Endothelial cell of umbilical vein (primary cell): ENCODE measurements around the gene ITGB2. TPM values are rescaled to one million over a fixed set of nuclear protein-coding genes. Genes with fewer than 3 reads are reported as not detected.

Source experiments
- BruUV-seq: library from RNA; stranded (reverse); fragments of 400-500 nt; replicated peaks from 2 replicates; lab custom pipeline; 2021; lab: Mats Ljungman, UMichigan
- CTCF ChIA-PET: fragments of 300-600, 350-600 bp; sonication (Branson Sonifier 250); formaldehyde crosslinking; loops from one replicate; lab custom pipeline; 2021; ENCODE audit warnings: antibody characterized with exemption, inconsistent platforms; lab: Charles Lee
- POLR2A ChIA-PET: fragments of 300-600, 350-600 bp; sonication (Branson Sonifier 250); formaldehyde crosslinking; loops from one replicate; lab custom pipeline; 2021; ENCODE audit warnings: antibody characterized with exemption, inconsistent platforms; lab: Charles Lee
- DNase-seq: peaks from one replicate; pipeline ENCODE4 v3.0.0-alpha.2; 2011; ENCODE audit warnings: low read depth, low spot score
- FAIRE-seq: peaks from 2 replicates; lab custom pipeline; 2011; peaks lifted over from hg19 to GRCh38; lab: Jason Lieb, UNC
- H2AFZ ChIP-seq: 2 replicates; pipeline ENCODE4 v1.6.0; 2012; ENCODE audit warnings: low read depth, low read length, control low read depth, inconsistent platforms
- H3K27ac ChIP-seq: 2 replicates; pipeline ENCODE4 v1.5.1; 2011; ENCODE audit warnings: low read depth, mild to moderate bottlenecking, control low read depth, low read length, moderate library complexity; ENCODE audit not compliant: insufficient read depth
- H3K27me3 ChIP-seq, 2 experiments: 2 replicates each; pipeline versions ENCODE4 v1.6.0 to v1.6.1; 2011; ENCODE audit warnings: low read length in 2 of 2, mixed read lengths in 1 of 2; ENCODE audit not compliant: control insufficient read depth in 2 of 2, insufficient read depth in 2 of 2
- H3K36me3 ChIP-seq, 2 experiments: 2 replicates in 1 of 2; 3 replicates in 1 of 2; pipeline ENCODE4 v1.5.1; 2011; ENCODE audit warnings: low read length in 2 of 2, mild to moderate bottlenecking in 1 of 2, moderate library complexity in 1 of 2; ENCODE audit not compliant: control insufficient read depth in 2 of 2, insufficient read depth in 2 of 2; ENCODE audit errors: extremely low read depth in 1 of 2
- H3K4me1 ChIP-seq: 3 replicates; pipeline ENCODE4 v1.5.1; 2011; ENCODE audit warnings: mild to moderate bottlenecking, low read length; ENCODE audit not compliant: control insufficient read depth, insufficient read depth; ENCODE audit errors: extremely low read depth
- H3K4me2 ChIP-seq: 2 replicates; pipeline ENCODE4 v1.6.1; 2011; ENCODE audit warnings: low read length, control low read depth, mixed read lengths; ENCODE audit not compliant: insufficient read depth
- H3K4me3 ChIP-seq, 3 experiments: fragments of 200-600 bp in 1 of 3; sonication (generic), shearing (Covaris generic) in 1 of 3; replicated peaks in 1 of 3; 2 replicates each; pipeline ENCODE4 v1.5.1; 2011 to 2016; ENCODE audit warnings: control low read depth in 3 of 3, low read length in 3 of 3, mild to moderate bottlenecking in 2 of 3, inconsistent platforms in 1 of 3, low read depth in 1 of 3, moderate library complexity in 1 of 3; ENCODE audit not compliant: insufficient read depth in 1 of 3
- H3K79me2 ChIP-seq: 2 replicates; pipeline ENCODE4 v1.6.0; 2012; ENCODE audit warnings: low read length, inconsistent platforms; ENCODE audit not compliant: control insufficient read depth, insufficient read depth
- H3K9ac ChIP-seq: replicated peaks from 2 replicates; pipeline ENCODE3; 2011; ENCODE audit warnings: low read length, control low read depth; ENCODE audit not compliant: insufficient read depth; ENCODE audit errors: extremely low read depth
- H3K9me1 ChIP-seq: replicated peaks from 3 replicates; pipeline ENCODE4 v1.6.0; 2011; ENCODE audit warnings: mild to moderate bottlenecking, low read length; ENCODE audit not compliant: control insufficient read depth, insufficient read depth; ENCODE audit errors: extremely low read depth
- H3K9me3 ChIP-seq: replicated peaks from 2 replicates; pipeline ENCODE4 v1.5.1; 2012; ENCODE audit warnings: low read length, inconsistent platforms; ENCODE audit not compliant: control insufficient read depth, insufficient read depth
- H4K20me1 ChIP-seq: replicated peaks from 2 replicates; pipeline ENCODE3; 2011; ENCODE audit warnings: mild to moderate bottlenecking, low read length; ENCODE audit not compliant: control insufficient read depth, insufficient read depth; ENCODE audit errors: extremely low read depth
- EZH2 ChIP-seq: IDR thresholded peaks from 2 replicates; pipeline ENCODE4 v1.6.1; 2012; ENCODE audit warnings: borderline replicate concordance, low read depth, mild to moderate bottlenecking, moderate library complexity, low read length, inconsistent platforms; ENCODE audit not compliant: severe bottlenecking
- FOS ChIP-seq: IDR thresholded peaks from 2 replicates; pipeline ENCODE4 v1.6.1; 2011; ENCODE audit warnings: mild to moderate bottlenecking, low read length, moderate library complexity, borderline replicate concordance; ENCODE audit not compliant: insufficient read depth
- GATA2 ChIP-seq: IDR thresholded peaks from 2 replicates; pipeline ENCODE4 v1.7.0; 2011; ENCODE audit warnings: low read depth, mild to moderate bottlenecking, moderate library complexity, mixed read lengths, low read length; ENCODE audit not compliant: insufficient read length, insufficient read depth
- JUN ChIP-seq: IDR thresholded peaks from 2 replicates; pipeline ENCODE4 v1.6.1; 2011; ENCODE audit warnings: borderline replicate concordance, low read depth; ENCODE audit not compliant: insufficient read length, insufficient read depth
- MYC ChIP-seq: IDR thresholded peaks from one replicate; pipeline ENCODE4 v1.6.1; 2011; ENCODE audit warnings: mild to moderate bottlenecking, low read depth, low read length
- POLR2A ChIP-seq: IDR thresholded peaks from 2 replicates; pipeline ENCODE4 v1.6.1; 2012; ENCODE audit warnings: low read depth, mild to moderate bottlenecking, control low read depth, low read length
- POLR2AphosphoS5 ChIP-seq: IDR thresholded peaks from 2 replicates; pipeline ENCODE4 v1.6.1; 2012; ENCODE audit warnings: low read depth, mild to moderate bottlenecking, control low read depth, low read length, moderate library complexity; ENCODE audit not compliant: insufficient read depth
- dilution Hi-C: fragments of 300-500 bp; cut with MboI; formaldehyde crosslinking; loops from one replicate; pipeline ENCODE4 v1.15.0; 2019; ENCODE audit warnings: low sequenced_read_pairs; ENCODE audit not compliant: extremely low pct_ligation_motif_present
- intact Hi-C: fragments of 100-400 bp; cut with micrococcal nuclease; formaldehyde crosslinking; loops from one replicate; pipeline ENCODE4 v1.10.0; 2022
- polyA plus RNA-seq, 4 experiments: library from polyadenylated mRNA; depleted of rRNA in 3 of 4; stranded (reverse) in 3 of 4; unstranded in 1 of 4; fragments of >200 nt; gene quantifications; 2 replicates each; pipeline versions ENCODE4 v1.2.1 to v1.2.3, GENCODE V29; 2011 to 2012; ENCODE audit warnings: missing spikeins in 1 of 4
- total RNA-seq: library from RNA; stranded (reverse); gene quantifications from 2 replicates; pipeline ENCODE4 v1.2.3, GENCODE V29; 2021
- TF ChIP-seq, protein P1 (sequence below): IDR thresholded peaks from 2 replicates; pipeline ENCODE4 v1.6.1; 2011; ENCODE audit not compliant: insufficient read depth, insufficient read length
- TF ChIP-seq, protein P2 (sequence below), 2 donors: IDR thresholded peaks; 1 replicate in 1 of 2; 2 replicates in 1 of 2; pipeline ENCODE4 v1.5.1; 2011; ENCODE audit warnings: low read length in 2 of 2, mild to moderate bottlenecking in 2 of 2, moderate library complexity in 2 of 2, control low read depth in 1 of 2, inconsistent platforms in 1 of 2, low read depth in 1 of 2; ENCODE audit not compliant: insufficient read depth in 1 of 2; ENCODE audit errors: extremely low read depth in 1 of 2

The ITGB2 gene
- total and polyA plus RNA-seq, 2 donors (not counting 3 experiments of a cell fraction or from before 2014, with no cell fraction given): 0.39 to 0.91 TPM

GRCh38 chr21:44907966-44908895, 12.5 kb downstream of the ITGB2 start:
- BruUV-seq: no TSS peak
- H3K27me3 ChIP-seq: no peaks in the 10 kb centered on the region
- H4K20me1 ChIP-seq: no peaks in the 10 kb centered on the region
- no peak for TF ChIP-seq MYC
- TF ChIP-seq EZH2: no peak
- TF ChIP-seq GATA2: no peak
- TF ChIP-seq POLR2AphosphoS5: no peak
- TF ChIP-seq, protein P1, sequence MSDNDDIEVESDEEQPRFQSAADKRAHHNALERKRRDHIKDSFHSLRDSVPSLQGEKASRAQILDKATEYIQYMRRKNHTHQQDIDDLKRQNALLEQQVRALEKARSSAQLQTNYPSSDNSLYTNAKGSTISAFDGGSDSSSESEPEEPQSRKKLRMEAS: no peak
- TF ChIP-seq FOS: no peak
- TF ChIP-seq JUN: no peak
- TF ChIP-seq POLR2A: no peak
- TF ChIP-seq, protein P2, sequence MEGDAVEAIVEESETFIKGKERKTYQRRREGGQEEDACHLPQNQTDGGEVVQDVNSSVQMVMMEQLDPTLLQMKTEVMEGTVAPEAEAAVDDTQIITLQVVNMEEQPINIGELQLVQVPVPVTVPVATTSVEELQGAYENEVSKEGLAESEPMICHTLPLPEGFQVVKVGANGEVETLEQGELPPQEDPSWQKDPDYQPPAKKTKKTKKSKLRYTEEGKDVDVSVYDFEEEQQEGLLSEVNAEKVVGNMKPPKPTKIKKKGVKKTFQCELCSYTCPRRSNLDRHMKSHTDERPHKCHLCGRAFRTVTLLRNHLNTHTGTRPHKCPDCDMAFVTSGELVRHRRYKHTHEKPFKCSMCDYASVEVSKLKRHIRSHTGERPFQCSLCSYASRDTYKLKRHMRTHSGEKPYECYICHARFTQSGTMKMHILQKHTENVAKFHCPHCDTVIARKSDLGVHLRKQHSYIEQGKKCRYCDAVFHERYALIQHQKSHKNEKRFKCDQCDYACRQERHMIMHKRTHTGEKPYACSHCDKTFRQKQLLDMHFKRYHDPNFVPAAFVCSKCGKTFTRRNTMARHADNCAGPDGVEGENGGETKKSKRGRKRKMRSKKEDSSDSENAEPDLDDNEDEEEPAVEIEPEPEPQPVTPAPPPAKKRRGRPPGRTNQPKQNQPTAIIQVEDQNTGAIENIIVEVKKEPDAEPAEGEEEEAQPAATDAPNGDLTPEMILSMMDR (IDR thresholded peaks at IDR 0.05; ENCODE audit: extremely low read depth in 1 of 2, insufficient read depth in 1 of 2, low read depth in 1 of 2, low read length in 2 of 2): no peak
- POLR2A ChIA-PET: no interaction called here
- dilution Hi-C loops (no loop called here), intact Hi-C loops (no loop called here)
- no peak overlapping the region for H3K9ac ChIP-seq
- H3K36me3 ChIP-seq: no peaks in the 10 kb centered on the region
- H3K27ac ChIP-seq: no peak overlapping the region
- no peaks in the 10 kb centered on the region for H3K9me3 ChIP-seq
- FAIRE-seq: peak; percentile 67
- H3K4me2 ChIP-seq: no peak overlapping the region
- no peaks in the 10 kb centered on the region for H3K79me2 ChIP-seq
- CTCF ChIA-PET: interaction anchor here (1.0 to 3.3 kb wide), 11 partner anchors 9 to 228 kb away, joined by 3 to 11 read pairs (median 5); partner anchors contain the start of genes PTTG1IP and UBE2G2
- no peak for DNase-seq
- peak overlapping the region; percentile 69 for H2AFZ ChIP-seq
- peaks cover 9% of the 10 kb centered on the region for H3K4me1 ChIP-seq
- H3K4me3 ChIP-seq: no peak overlapping the region
- H3K9me1 ChIP-seq: no peaks in the 10 kb centered on the region
